BJ (cell line): ENCODE results near the gene EVX2. TPM values are rescaled to one million over a fixed set of nuclear protein-coding genes. Genes with fewer than 3 reads are reported as not detected.

Experiments used
- CTCF ChIA-PET: fragments of 350-600 bp; formaldehyde crosslinking; extraction: SDS; loops from one replicate; lab custom pipeline; 2021; ENCODE audit warnings: antibody characterized with exemption, inconsistent platforms; lab: Yijun Ruan, JAX
- POLR2A ChIA-PET: fragments of 300-600 bp; sonication (Branson Sonifier 250); formaldehyde crosslinking; extraction: SDS; loops from one replicate; lab custom pipeline; 2021; ENCODE audit warnings: antibody characterized with exemption; lab: Charles Lee
- DNase-seq: peaks from one replicate; pipeline ENCODE4 v3.0.0-alpha.2; 2011; ENCODE audit warnings: low read depth
- H3K27me3 ChIP-seq: 2 replicates; pipeline ENCODE4 v1.6.0; 2011; ENCODE audit warnings: low read length; ENCODE audit not compliant: control insufficient read depth, insufficient read depth
- H3K36me3 ChIP-seq: 2 replicates; pipeline ENCODE4 v1.5.1; 2011; ENCODE audit warnings: low read length; ENCODE audit not compliant: control insufficient read depth, insufficient read depth
- H3K4me3 ChIP-seq: 2 replicates; pipeline ENCODE4 v1.5.1; 2011; ENCODE audit warnings: low read depth, mild to moderate bottlenecking, control low read depth, low read length
- polyA plus RNA-seq: library from polyadenylated mRNA; depleted of rRNA; stranded (reverse); fragments of >200 nt; gene quantifications from 2 replicates; pipeline ENCODE4 v1.2.3, GENCODE V29; 2011
- TF ChIP-seq, protein P1 (sequence below): IDR thresholded peaks from 2 replicates; pipeline ENCODE4 v1.5.1; 2011; ENCODE audit warnings: low read depth, mild to moderate bottlenecking, control low read depth, inconsistent platforms, low read length, moderate library complexity; ENCODE audit not compliant: insufficient read depth

Gene EVX2
- polyA plus RNA-seq, 1 experiment = not detected

DNA sequence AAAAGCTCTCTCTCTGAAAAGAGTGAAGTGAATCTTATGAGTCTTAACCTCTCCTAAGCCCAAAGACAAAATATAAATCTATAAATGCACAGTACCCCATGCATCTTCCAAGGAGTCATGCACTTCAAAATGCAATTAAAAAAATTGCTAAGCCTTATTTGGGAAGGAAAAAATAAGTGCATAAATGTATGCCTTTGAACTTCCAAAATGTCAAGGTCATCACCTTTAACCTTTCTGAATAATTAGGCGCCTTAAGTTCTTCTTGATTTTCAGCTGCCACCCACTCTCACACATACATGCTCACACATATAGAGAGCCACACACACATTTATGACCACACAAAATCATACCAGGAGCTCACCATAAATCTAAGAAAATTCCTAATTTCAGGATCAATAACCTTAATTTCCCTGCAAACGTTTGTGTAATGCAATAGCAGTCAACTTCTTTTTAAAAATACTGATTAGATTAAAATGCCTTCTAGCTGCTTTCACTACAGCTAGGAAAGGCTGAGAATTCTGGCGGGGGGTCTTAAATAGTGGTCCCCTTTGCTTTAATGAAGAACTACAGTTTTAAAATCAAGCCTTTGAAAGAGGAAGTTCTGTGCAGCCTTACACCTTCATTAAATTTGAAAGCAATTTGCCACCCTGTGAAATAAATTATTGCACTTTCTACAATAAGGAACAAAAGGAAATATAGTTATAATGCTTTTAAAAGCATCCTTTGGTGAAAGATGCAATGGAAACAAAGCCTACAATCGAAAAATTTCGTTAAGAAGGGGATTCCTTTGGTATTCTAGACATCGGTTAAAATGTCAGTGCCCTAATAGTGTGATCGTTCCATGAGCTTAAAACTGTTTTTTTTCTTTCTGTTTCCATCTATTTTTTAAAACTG, 26.9 kb upstream of the EVX2 start:
- Histone ChIP-seq H3K27me3 (peaks cover 3% of the 10 kb centered on the region; the same call in 1 of the 2 replicates), H3K36me3 (peaks cover 1% of the 10 kb centered on the region), H3K4me3 (no peak overlapping the region)
- DNase-seq = no peak
- POLR2A ChIA-PET = no interaction called here
- CTCF ChIA-PET = interaction anchor here (0.6 to 1.9 kb wide), 6 partner anchors 10 to 543 kb away, joined by 3 to 7 read pairs (median 4); no protein-coding TSS in a partner anchor
- TF ChIP-seq, protein P1, sequence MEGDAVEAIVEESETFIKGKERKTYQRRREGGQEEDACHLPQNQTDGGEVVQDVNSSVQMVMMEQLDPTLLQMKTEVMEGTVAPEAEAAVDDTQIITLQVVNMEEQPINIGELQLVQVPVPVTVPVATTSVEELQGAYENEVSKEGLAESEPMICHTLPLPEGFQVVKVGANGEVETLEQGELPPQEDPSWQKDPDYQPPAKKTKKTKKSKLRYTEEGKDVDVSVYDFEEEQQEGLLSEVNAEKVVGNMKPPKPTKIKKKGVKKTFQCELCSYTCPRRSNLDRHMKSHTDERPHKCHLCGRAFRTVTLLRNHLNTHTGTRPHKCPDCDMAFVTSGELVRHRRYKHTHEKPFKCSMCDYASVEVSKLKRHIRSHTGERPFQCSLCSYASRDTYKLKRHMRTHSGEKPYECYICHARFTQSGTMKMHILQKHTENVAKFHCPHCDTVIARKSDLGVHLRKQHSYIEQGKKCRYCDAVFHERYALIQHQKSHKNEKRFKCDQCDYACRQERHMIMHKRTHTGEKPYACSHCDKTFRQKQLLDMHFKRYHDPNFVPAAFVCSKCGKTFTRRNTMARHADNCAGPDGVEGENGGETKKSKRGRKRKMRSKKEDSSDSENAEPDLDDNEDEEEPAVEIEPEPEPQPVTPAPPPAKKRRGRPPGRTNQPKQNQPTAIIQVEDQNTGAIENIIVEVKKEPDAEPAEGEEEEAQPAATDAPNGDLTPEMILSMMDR = no peak

- Histone ChIP-seq H3K4me3 (no peak overlapping the region), H3K36me3 (peaks cover 1% of the 10 kb centered on the region), H3K27me3 (peaks cover 3% of the 10 kb centered on the region; the same call in 1 of the 2 replicates)
- ChIA-PET CTCF (interaction anchor here (0.6 to 1.9 kb wide), 7 partner anchors 10 to 544 kb away, joined by 3 to 7 read pairs (median 4); no protein-coding TSS in a partner anchor), POLR2A (no interaction called here)
- no peak for DNase-seq
- TF ChIP-seq, protein P1 = no peak
Observed at GRCh38 chr2:176109946-176110345, 26.2 kb upstream of the EVX2 start.

- POLR2A ChIA-PET = no interaction called here
- TF ChIP-seq, protein P1 = no peak
- Histone ChIP-seq H3K4me3 (no peak overlapping the region), H3K36me3 (peaks cover 1% of the 10 kb centered on the region), H3K27me3 (peaks cover 3% of the 10 kb centered on the region; the same call in 1 of the 2 replicates)
- CTCF ChIA-PET = interaction anchor here (1.0 to 1.9 kb wide), 6 partner anchors 11 to 545 kb away, joined by 3 to 7 read pairs (median 4); no protein-coding TSS in a partner anchor
- no peak for DNase-seq
Observed at GRCh38 chr2:176109192-176109901, 25.6 kb upstream of the EVX2 start.

DNA sequence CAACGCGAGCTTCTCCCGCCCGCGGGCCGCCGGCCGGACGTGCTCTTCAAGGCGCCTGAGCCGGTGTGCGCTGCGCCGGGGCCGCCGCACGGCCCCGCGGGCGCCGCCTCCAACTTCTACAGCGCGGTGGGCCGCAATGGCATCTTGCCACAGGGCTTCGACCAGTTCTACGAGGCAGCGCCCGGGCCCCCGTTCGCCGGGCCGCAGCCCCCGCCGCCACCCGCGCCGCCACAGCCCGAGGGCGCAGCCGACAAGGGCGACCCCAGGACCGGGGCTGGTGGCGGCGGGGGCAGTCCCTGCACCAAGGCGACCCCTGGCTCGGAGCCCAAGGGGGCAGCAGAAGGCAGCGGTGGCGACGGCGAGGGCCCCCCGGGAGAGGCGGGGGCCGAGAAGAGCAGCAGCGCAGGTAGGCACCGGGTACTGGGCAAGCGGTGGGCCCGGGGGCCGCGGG, 24.0 kb upstream of the EVX2 start:
- Histone ChIP-seq H3K4me3 (peak overlapping the region; percentile 35), H3K27me3 (peaks cover 3% of the 10 kb centered on the region; the same call in 1 of the 2 replicates), H3K36me3 (peaks cover 1% of the 10 kb centered on the region)
- POLR2A ChIA-PET = no interaction called here
- TF ChIP-seq, protein P1 = no peak
- CTCF ChIA-PET = interaction anchor here (0.6 kb wide), 1 partner anchor 1496 kb away, joined by 3 read pairs; no protein-coding TSS in a partner anchor
- DNase-seq = no peak
